OCI-LY7 (cell line): ENCODE measurements around the gene LRRFIP1.

Experiments used
- EZH2phosphoT487 ChIP-seq: fragments of 200-600 bp; sonication (generic); IDR thresholded peaks from 2 replicates; pipeline ENCODE4 v1.6.1; 2018; ENCODE audit warnings: low read depth, borderline replicate concordance, mild to moderate bottlenecking, mixed run types, antibody characterized with exemption, low read length, moderate library complexity, mixed read lengths
- TF ChIP-seq, protein P1 (sequence below): fragments of 200-600 bp; sonication (generic); conservative IDR thresholded peaks from 2 replicates; pipeline ENCODE4 v1.5.1; 2014; ENCODE audit warnings: mild to moderate bottlenecking, antibody characterized with exemption, low read length, moderate library complexity, mixed read lengths

DNA sequence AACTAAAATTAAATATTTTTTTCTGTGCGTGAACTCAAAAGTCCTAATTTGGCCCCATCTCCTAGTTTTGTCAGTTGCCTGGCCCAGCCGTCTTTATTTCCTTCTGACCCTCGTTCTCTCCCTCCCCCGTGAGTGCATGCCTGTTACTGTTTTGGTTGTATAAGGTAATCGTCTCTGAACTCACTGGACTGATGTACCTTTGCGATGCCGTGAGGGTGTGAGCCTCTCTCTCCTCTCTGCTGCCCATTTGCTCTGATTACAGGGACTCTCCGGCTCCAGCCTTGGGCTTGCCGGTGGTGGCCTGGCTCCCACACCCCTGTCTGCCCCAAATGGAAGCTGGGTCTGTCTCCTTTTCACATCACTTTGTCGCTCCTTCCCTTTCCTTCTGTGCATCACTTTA, 104.7 kb downstream of the LRRFIP1 start:
- TF ChIP-seq, protein P1, sequence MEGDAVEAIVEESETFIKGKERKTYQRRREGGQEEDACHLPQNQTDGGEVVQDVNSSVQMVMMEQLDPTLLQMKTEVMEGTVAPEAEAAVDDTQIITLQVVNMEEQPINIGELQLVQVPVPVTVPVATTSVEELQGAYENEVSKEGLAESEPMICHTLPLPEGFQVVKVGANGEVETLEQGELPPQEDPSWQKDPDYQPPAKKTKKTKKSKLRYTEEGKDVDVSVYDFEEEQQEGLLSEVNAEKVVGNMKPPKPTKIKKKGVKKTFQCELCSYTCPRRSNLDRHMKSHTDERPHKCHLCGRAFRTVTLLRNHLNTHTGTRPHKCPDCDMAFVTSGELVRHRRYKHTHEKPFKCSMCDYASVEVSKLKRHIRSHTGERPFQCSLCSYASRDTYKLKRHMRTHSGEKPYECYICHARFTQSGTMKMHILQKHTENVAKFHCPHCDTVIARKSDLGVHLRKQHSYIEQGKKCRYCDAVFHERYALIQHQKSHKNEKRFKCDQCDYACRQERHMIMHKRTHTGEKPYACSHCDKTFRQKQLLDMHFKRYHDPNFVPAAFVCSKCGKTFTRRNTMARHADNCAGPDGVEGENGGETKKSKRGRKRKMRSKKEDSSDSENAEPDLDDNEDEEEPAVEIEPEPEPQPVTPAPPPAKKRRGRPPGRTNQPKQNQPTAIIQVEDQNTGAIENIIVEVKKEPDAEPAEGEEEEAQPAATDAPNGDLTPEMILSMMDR, result no peak
- no peak for TF ChIP-seq EZH2phosphoT487
